DOHH2 (cell line): ENCODE measurements around the gene APOA5.

ENCODE experiments used
- CTCF ChIP-seq: fragments of 200-600 bp; sonication (generic); IDR thresholded peaks from one replicate; pipeline ENCODE4 v1.5.1; 2014; ENCODE audit warnings: antibody characterized with exemption, mild to moderate bottlenecking, low read depth, low read length; ENCODE audit not compliant: poor library complexity, severe bottlenecking
- EZH2phosphoT487 ChIP-seq: fragments of 200-600 bp; sonication (generic); IDR thresholded peaks from 2 replicates; pipeline ENCODE4 v1.6.1; 2017; ENCODE audit warnings: borderline replicate concordance, mild to moderate bottlenecking, antibody characterized with exemption, low read length, moderate library complexity, mixed read lengths

GRCh38 chr11:116837231-116838091 is 45.8 kb upstream of the APOA5 start, which contains the start of gene APOA1:
- TF ChIP-seq CTCF (no peak), EZH2phosphoT487 (no peak)
